HG03571 (cell line): Measurements from ENCODE around the gene RCAN3.

Experiments
- ATAC-seq: cut with Tn5 transposase; IDR thresholded peaks from one replicate; pipeline ENCODE4 v1.9.1; 2021; ENCODE audit not compliant: unreplicated experiment

Gene RCAN3

DNA sequence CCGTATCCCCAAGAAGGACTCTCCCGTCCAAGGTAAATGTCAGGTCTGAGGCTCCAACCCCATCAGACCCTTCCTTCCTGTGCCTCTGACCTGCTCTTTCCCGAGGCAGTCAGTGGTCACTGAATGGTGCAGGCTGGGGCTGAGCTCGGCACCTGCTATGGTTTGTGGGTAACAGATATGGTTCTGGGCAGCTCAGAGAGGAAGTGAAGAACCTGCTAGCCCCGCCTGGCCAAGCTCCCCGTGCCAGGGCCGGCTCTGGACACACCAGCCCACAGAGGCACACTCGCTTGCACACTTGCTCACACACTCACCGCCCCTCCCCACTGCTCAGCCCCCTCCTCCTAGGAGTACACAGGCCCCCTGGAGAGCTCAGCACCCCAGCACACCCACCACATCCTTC lies 69.7 kb downstream of the RCAN3 start:
- ATAC-seq: no peak

DNA sequence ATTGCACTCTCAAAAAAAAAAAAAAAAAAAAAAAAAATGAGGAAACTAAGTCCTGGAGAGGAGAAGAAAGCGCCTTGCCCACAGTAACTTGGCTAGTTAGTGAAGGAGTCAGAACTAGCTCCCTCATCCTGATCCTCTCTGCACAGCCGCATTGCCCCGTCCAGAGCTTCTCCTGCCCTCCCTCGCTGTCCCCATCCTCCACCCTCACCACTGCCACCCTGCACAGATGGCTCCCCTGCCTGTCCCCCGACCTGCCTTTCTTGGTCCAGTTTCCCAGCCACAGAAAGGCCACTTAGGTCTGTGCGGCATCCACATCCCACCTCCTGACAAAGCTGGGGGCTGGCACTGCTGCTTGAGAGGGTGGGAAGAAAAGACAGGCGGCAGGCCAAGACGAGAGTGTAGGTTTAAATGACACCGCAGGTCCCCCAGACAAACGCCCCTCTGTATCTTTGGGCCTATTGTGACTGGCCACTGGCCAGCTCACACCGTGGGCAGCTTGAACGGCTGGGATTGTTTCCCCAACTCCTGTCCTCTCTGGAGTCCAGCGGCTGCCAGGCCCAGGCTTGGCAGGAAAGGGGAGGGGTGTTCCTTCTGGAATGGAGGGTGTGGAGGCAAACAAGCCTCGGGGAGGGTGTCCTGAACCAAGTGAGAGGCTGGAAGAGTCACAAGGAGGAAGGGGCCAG lies 73.4 kb downstream of the RCAN3 start:
- no peak for ATAC-seq

DNA sequence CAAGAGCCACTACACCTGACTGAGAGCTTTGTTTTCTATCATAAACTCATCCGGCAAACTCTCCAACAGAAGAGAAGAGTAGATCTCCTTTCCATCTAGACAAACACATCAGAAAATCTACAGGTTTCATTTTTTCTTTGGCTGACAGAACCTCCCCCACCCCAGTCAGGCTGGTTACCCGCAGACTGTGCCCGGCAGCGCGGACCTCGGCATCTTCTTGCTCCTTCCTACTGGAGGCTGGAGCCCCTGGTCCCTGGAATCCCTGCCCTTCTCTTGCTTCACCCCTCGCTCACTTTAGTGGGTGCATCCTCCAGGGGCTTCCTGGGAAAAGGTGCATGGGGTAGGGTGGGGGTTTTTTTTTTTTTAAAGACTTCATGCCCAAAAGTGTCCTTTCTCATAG lies 76.2 kb downstream of the RCAN3 start:
- ATAC-seq: no peak

DNA sequence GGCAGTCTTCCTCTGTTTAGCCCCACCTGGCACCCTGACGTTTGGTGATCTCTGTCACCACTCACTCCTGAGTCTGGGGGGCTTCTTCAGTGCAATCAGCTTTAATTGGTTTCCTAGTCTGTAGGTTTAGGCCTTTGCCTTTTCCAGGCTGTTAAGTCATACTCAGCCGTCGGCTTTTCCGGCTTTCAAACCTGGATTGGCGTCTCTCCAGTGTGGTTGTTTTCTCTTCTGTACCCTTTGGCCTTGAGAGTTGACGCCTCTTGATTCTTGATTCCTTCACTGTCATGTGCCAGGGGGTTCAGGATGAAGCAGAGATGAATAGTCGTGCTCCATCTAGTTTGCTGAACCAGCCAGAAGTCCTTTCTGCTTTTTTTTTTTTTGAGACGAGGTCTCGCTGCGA lies 78.1 kb downstream of the RCAN3 start:
- no peak for ATAC-seq

DNA sequence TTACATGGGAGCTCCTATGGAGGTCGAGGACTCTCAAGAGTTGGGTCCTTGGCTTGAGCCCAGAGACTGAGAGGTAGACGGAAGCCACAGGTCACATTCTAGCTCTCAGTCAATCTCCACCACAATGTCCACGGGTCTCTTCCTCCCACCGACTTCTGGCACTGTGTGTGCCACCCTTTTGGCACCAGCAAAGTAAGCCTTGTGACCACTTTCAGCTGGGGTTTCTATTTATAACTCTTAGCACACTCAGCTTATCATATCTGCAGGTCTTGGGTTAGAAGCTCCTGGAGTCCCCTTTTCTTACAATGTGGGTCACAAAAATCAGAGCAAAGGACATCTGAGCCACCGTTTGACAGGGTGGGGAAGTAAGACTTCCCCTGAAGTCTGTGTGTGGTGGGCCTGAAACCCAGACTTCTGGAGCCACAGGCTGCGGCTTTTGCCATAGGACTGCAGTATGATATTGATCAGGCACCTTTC lies 81.6 kb downstream of the RCAN3 start:
- ATAC-seq: no peak

DNA sequence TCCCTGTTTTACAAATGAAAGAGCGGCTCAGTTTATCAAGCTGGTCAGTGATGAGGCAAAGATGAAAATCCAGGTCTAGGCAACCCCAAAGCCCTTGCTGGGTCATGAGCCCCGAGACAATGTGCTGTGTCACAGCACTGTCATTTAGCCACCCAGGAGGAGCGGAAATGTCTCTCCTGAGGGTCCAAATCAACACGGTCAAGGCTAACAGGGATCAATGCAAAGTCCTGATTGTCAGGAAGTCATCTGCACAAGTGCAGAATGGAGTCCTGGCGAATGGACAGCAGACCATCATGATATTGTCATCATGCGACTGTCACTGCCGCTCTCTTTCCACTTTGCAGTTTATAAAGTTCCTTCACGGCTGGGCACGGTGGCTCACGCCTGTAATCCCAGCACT lies 83.5 kb downstream of the RCAN3 start:
- no peak for ATAC-seq

DNA sequence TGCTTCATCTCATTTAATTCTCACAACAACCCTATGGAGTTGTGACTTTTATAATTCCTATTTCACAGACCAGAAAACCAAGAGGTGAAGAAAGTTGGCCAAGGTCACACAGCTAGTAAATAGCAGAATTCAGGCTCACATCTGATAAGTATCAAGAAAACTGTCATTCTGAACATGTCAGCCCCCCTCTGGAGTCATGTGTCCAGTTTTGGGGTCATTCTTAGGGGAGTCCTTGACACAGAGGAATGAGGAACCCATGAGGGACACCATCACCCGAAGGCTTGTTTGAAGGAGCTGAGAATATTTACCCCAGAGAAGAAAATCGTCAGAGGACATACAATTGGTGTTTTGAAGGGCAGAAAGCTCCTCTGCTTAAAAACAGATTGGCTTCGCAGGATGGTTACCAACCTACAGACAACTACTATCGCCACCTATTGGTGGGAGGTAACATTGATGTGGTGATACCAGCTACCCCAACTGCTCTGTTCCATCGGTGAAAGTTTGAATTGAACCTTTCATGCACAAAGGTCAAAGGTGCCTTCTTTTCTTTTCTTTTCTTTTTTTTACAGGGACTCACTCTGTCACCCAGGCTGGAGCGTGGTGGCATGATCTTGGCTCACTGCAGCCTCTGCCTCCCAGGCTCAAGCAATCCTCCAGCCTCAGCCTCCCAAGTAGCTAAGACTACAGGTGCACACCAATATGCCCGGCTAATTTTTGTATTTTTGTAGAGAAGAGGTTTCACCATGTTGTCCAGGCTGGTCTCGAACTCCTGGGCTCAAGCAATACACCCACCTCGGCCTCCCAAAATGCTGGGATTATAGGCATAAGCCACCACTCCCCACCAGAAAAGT lies 84.6 kb downstream of the RCAN3 start:
- no peak for ATAC-seq

DNA sequence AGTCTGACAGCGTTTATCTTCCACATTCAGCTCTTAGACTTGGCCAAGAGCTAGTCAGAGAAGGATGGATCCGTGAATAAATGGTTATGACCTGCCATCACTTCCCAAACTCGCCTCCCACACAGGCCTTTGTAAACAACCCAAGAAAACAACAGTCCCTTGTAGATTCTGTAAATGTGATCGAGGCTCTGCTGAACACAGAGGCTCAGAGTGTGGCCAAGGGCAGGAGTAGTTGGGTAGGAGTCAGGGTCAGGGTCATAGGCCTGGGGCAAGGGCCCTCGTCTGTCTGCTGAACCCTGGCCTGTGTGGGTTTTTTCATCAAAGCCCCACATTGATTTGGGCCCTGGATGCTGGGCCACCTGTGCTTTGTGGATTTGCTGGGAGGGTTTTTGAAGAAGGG lies 85.9 kb downstream of the RCAN3 start:
- ATAC-seq: no peak

DNA sequence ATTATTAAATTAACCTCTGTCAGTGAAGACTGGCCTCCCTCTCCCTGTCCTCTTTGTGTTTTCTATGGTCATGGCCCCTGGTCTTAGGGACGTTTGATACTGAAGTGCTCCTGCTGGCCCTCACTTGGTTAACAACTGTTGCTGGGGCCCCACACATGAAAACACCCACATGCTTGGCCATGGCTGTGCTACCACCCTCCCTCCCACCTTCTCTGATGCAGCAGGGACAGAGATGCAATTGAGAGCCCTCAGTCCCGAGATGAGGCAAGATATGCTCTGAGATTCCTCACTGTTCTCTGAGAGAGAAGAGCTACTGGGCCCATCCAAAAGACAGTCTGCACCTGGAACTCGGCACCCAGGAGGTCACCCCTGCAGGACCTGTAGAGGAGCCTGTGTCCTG lies 86.6 kb downstream of the RCAN3 start:
- ATAC-seq: no peak
